Neural cell (in vitro differentiated cells): ENCODE data around the gene AHCTF1. TPM values are rescaled to one million over a fixed set of nuclear protein-coding genes. Genes with fewer than 3 reads are reported as not detected.

Experiments used
- H2AFZ ChIP-seq: fragments of 200-600, 300-800 bp; sonication (generic), shearing (Covaris generic); 2 replicates; pipeline ENCODE4 v1.6.0; 2014; ENCODE audit warnings: low read depth, mild to moderate bottlenecking, antibody characterized with exemption, low read length, moderate library complexity
- H3F3A ChIP-seq: fragments of 200-600 bp; shearing (Covaris generic); 2 replicates; pipeline ENCODE4 v1.6.1; 2016; ENCODE audit warnings: mild to moderate bottlenecking, moderate library complexity, mixed read lengths, antibody characterized with exemption, low read length; ENCODE audit not compliant: insufficient read depth, poor library complexity, severe bottlenecking
- H3K27ac ChIP-seq: fragments of 200-600, 300-800 bp; sonication (generic), shearing (Covaris generic); 2 replicates; pipeline ENCODE4 v1.5.1; 2014; ENCODE audit warnings: mild to moderate bottlenecking, low read length, moderate library complexity
- H3K27me3 ChIP-seq: fragments of 300-800, 200-600 bp; sonication (generic), shearing (Covaris generic); 2 replicates; pipeline ENCODE4 v1.6.0; 2014; ENCODE audit warnings: mild to moderate bottlenecking, low read depth, low read length, moderate library complexity; ENCODE audit not compliant: insufficient read depth
- H3K36me3 ChIP-seq: fragments of 300-800, 200-600 bp; sonication (generic), shearing (Covaris generic); 2 replicates; pipeline ENCODE4 v1.5.1; 2014; ENCODE audit warnings: mild to moderate bottlenecking, antibody characterized with exemption, low read length, moderate library complexity; ENCODE audit not compliant: insufficient read depth
- H3K4me2 ChIP-seq: fragments of 300-800, 200-600 bp; sonication (generic), shearing (Covaris generic); 2 replicates; pipeline ENCODE4 v1.6.0; 2014; ENCODE audit warnings: mild to moderate bottlenecking, low read length
- H3K4me3 ChIP-seq: fragments of 300-800, 200-600 bp; sonication (generic), shearing (Covaris generic); 2 replicates; pipeline ENCODE4 v1.5.1; 2014; ENCODE audit warnings: mild to moderate bottlenecking, low read length, moderate library complexity
- H3K79me2 ChIP-seq: fragments of 200-600 bp; shearing (Covaris generic); replicated peaks from 2 replicates; pipeline ENCODE4 v1.6.0; 2014; ENCODE audit warnings: mild to moderate bottlenecking, low read length, moderate library complexity; ENCODE audit not compliant: insufficient read depth
- H3K9ac ChIP-seq: fragments of 300-800, 200-600 bp; sonication (generic), shearing (Covaris generic); 2 replicates; pipeline ENCODE4 v1.6.1; 2016; ENCODE audit warnings: mild to moderate bottlenecking, low read length, mixed read lengths
- H3K9me2 ChIP-seq: fragments of 200-600 bp; shearing (Covaris generic); 2 replicates; pipeline ENCODE4 v1.6.1; 2016; ENCODE audit warnings: mild to moderate bottlenecking, low read length, mixed read lengths; ENCODE audit not compliant: insufficient read depth
- H3K9me3 ChIP-seq: fragments of 200-600, 300-800 bp; sonication (generic), shearing (Covaris generic); 2 replicates; pipeline ENCODE4 v1.6.1; 2016; ENCODE audit warnings: mild to moderate bottlenecking, mixed run types, low read length, moderate library complexity, mixed read lengths
- H4K20me1 ChIP-seq: fragments of 200-600 bp; shearing (Covaris generic); 2 replicates; pipeline ENCODE4 v1.6.1; 2016; ENCODE audit warnings: mild to moderate bottlenecking, mixed run types; ENCODE audit not compliant: insufficient read depth
- CTCF ChIP-seq: fragments of 450-650 bp; IDR thresholded peaks from 2 replicates; pipeline ENCODE4 v1.5.1; 2014; ENCODE audit warnings: antibody characterized with exemption, mild to moderate bottlenecking, moderate library complexity; ENCODE audit not compliant: poor library complexity, severe bottlenecking
- EP300 ChIP-seq: fragments of 450-650 bp; conservative IDR thresholded peaks from 2 replicates; pipeline ENCODE4 v1.6.1; 2014; ENCODE audit warnings: antibody characterized with exemption, mild to moderate bottlenecking, moderate library complexity; ENCODE audit not compliant: poor library complexity, severe bottlenecking
- EZH2 ChIP-seq: fragments of 200-600, 300-800 bp; shearing (Covaris generic), sonication (generic); IDR thresholded peaks from 2 replicates; pipeline ENCODE4 v1.6.1; 2014; ENCODE audit warnings: antibody characterized with exemption, low read length, borderline replicate concordance, mild to moderate bottlenecking; ENCODE audit not compliant: insufficient read depth, poor library complexity, severe bottlenecking
- MXI1 ChIP-seq: fragments of 450-650 bp; conservative IDR thresholded peaks from 2 replicates; pipeline ENCODE4 v1.6.1; 2014; ENCODE audit warnings: antibody characterized with exemption, mild to moderate bottlenecking; ENCODE audit not compliant: poor library complexity, severe bottlenecking
- POLR2AphosphoS5 ChIP-seq: IDR thresholded peaks from 2 replicates; pipeline ENCODE4 v1.6.1; 2012
- RAD21 ChIP-seq: fragments of 450-650 bp; conservative IDR thresholded peaks from 2 replicates; pipeline ENCODE4 v1.6.1; 2014; ENCODE audit warnings: antibody characterized with exemption, mild to moderate bottlenecking, moderate library complexity
- SMC3 ChIP-seq: fragments of 450-650 bp; conservative IDR thresholded peaks from 2 replicates; pipeline ENCODE4 v1.6.1; 2014; ENCODE audit warnings: antibody characterized with exemption, mild to moderate bottlenecking, moderate library complexity; ENCODE audit not compliant: poor library complexity
- TAF1 ChIP-seq: IDR thresholded peaks from 2 replicates; pipeline ENCODE4 v1.6.1; 2012; ENCODE audit warnings: low read depth
- polyA plus RNA-seq: library from polyadenylated mRNA; depleted of rRNA; stranded (reverse); fragments of >200 nt; gene quantifications from 2 replicates; pipeline ENCODE4 v1.2.3, GENCODE V29; 2014
- TF ChIP-seq, protein P1 (sequence below): IDR thresholded peaks from 2 replicates; pipeline ENCODE4 v1.6.1; 2012; ENCODE audit warnings: borderline replicate concordance

AHCTF1 gene
- polyA plus RNA-seq, 1 donor from 2014 or later, result 27.1 TPM

GRCh38 chr1:246798107-246798506 is 133.6 kb downstream of the AHCTF1 start:
- no peak overlapping the region for H3K9ac ChIP-seq
- no peak for TF ChIP-seq SMC3
- TF ChIP-seq EP300, result no peak
- TF ChIP-seq MXI1, result no peak
- no peak for TF ChIP-seq EZH2
- no peak for TF ChIP-seq TAF1
- TF ChIP-seq CTCF, result no peak
- no peak for TF ChIP-seq RAD21
- no peaks in the 10 kb centered on the region for H3K9me2 ChIP-seq
- no peaks in the 10 kb centered on the region for H3K36me3 ChIP-seq
- no peak overlapping the region for H3K4me3 ChIP-seq
- H3F3A ChIP-seq, result no peaks in the 10 kb centered on the region
- H2AFZ ChIP-seq, result no peak overlapping the region
- H3K27ac ChIP-seq, result no peak overlapping the region
- no peaks in the 10 kb centered on the region for H3K79me2 ChIP-seq
- H3K9me3 ChIP-seq, result no peaks in the 10 kb centered on the region
- H3K27me3 ChIP-seq, result no peaks in the 10 kb centered on the region
- H3K4me2 ChIP-seq, result no peak overlapping the region
- no peaks in the 10 kb centered on the region for H4K20me1 ChIP-seq

DNA sequence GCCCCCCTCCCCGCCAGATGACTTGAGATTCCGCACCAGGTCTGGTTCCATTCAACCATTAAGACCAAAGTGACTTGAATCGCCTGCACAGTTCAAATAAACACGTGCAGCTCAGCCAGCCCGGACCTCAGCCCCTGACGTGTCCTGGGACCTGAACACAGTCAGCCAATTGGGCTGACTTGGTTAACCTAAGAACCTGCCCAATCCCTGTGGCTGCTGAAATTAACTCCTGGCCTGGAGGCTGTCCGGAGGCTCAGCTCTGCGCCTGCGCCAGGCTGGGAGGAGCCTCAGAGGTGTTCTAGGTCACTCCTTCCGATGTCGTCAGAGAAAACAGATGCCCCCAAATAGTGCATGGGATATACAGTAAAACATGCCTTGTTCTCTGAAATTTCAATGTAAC is 134.2 kb downstream of the AHCTF1 start:
- no peak overlapping the region for H3K9ac ChIP-seq
- no peaks in the 10 kb centered on the region for H3K79me2 ChIP-seq
- no peaks in the 10 kb centered on the region for H3F3A ChIP-seq
- H2AFZ ChIP-seq, result no peak overlapping the region
- no peaks in the 10 kb centered on the region for H3K36me3 ChIP-seq
- H3K4me2 ChIP-seq, result no peak overlapping the region
- no peak overlapping the region for H3K4me3 ChIP-seq
- TF ChIP-seq TAF1, result no peak
- TF ChIP-seq EZH2, result no peak
- no peak for TF ChIP-seq MXI1
- TF ChIP-seq CTCF, result no peak
- TF ChIP-seq EP300, result no peak
- TF ChIP-seq, protein P1, sequence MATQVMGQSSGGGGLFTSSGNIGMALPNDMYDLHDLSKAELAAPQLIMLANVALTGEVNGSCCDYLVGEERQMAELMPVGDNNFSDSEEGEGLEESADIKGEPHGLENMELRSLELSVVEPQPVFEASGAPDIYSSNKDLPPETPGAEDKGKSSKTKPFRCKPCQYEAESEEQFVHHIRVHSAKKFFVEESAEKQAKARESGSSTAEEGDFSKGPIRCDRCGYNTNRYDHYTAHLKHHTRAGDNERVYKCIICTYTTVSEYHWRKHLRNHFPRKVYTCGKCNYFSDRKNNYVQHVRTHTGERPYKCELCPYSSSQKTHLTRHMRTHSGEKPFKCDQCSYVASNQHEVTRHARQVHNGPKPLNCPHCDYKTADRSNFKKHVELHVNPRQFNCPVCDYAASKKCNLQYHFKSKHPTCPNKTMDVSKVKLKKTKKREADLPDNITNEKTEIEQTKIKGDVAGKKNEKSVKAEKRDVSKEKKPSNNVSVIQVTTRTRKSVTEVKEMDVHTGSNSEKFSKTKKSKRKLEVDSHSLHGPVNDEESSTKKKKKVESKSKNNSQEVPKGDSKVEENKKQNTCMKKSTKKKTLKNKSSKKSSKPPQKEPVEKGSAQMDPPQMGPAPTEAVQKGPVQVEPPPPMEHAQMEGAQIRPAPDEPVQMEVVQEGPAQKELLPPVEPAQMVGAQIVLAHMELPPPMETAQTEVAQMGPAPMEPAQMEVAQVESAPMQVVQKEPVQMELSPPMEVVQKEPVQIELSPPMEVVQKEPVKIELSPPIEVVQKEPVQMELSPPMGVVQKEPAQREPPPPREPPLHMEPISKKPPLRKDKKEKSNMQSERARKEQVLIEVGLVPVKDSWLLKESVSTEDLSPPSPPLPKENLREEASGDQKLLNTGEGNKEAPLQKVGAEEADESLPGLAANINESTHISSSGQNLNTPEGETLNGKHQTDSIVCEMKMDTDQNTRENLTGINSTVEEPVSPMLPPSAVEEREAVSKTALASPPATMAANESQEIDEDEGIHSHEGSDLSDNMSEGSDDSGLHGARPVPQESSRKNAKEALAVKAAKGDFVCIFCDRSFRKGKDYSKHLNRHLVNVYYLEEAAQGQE, result no peak
- TF ChIP-seq RAD21, result no peak
- TF ChIP-seq POLR2AphosphoS5, result no peak
- TF ChIP-seq SMC3, result no peak
- H3K27me3 ChIP-seq, result no peaks in the 10 kb centered on the region
- no peaks in the 10 kb centered on the region for H4K20me1 ChIP-seq
- no peaks in the 10 kb centered on the region for H3K9me3 ChIP-seq
- no peaks in the 10 kb centered on the region for H3K9me2 ChIP-seq
- H3K27ac ChIP-seq, result no peak overlapping the region
